ENCODE results near the gene AGPAT2. TPM values are rescaled to one million over a fixed set of nuclear protein-coding genes. Genes with fewer than 3 reads are reported as not detected.
A peak's percentile ranks its signal among the peaks of the same experiment; 100 is the strongest.

AGPAT2 gene
- total RNA-seq, 2 donors from 2014 or later: 33.4 to 39.8 TPM

- Histone ChIP-seq H3K27me3 (ENCODE audit: control insufficient read depth, insufficient read depth, low read length, poor library complexity, severe bottlenecking) (no peaks in the 10 kb centered on the region), H3K36me3 (ENCODE audit: control insufficient read depth, insufficient read depth, low read length) (peaks cover 5% of the 10 kb centered on the region), H3K9me3 (ENCODE audit: control insufficient read depth, low read length) (no peaks in the 10 kb centered on the region), H3K4me1 (ENCODE audit: control insufficient read depth, insufficient read depth, low read length) (no peaks in the 10 kb centered on the region), H3K9ac (ENCODE audit: extremely low read depth, low read length, poor library complexity, severe bottlenecking) (no peak overlapping the region), H3K4me3 (ENCODE audit: low read length) (no peak overlapping the region), H3K27ac (ENCODE audit: low read depth, low read length) (no peak overlapping the region)
- Mint-ChIP-seq H3K4me3 (no peak overlapping the region), H3K27me3 (ENCODE audit: insufficient read depth) (no peaks in the 10 kb centered on the region), H3K27ac (peak overlapping the region; percentile 77), H3K9me3 (no peaks in the 10 kb centered on the region), H3K4me1 (peaks cover 3% of the 10 kb centered on the region), H3K36me3 (ENCODE audit: low read depth) (peaks cover 3% of the 10 kb centered on the region)
- no peak for TF ChIP-seq CTCF (conservative IDR thresholded peaks at IDR 0.05)
- DNase-seq: peak; percentile 81
- WGBS, 2 experiments (ENCODE audit: insufficient coverage in 1 of 2, insufficient read length in 1 of 2): 72 to 80% methylated on average over 3 to 11 of the region's 11 CpGs
These were observed 12.4 kb downstream of the AGPAT2 start for GRCh38 chr9:136674786-136675349.

GRCh38 chr9:136673975-136674785 is 13.1 kb downstream of the AGPAT2 start:
- H3K4me3 Mint-ChIP-seq: no peak overlapping the region
- 89 to 95% methylated on average over 14 to 26 of the region's 26 CpGs for WGBS, 2 experiments (ENCODE audit: insufficient coverage in 1 of 2, insufficient read length in 1 of 2)
- no peak for DNase-seq
- peaks cover 3% of the 10 kb centered on the region for H3K36me3 Mint-ChIP-seq (ENCODE audit: low read depth)
- no peaks in the 10 kb centered on the region for H3K9me3 Mint-ChIP-seq
- no peak for TF ChIP-seq CTCF (conservative IDR thresholded peaks at IDR 0.05)
- no peak overlapping the region for H3K27ac ChIP-seq (ENCODE audit: low read depth, low read length)
- no peak overlapping the region for H3K27ac Mint-ChIP-seq
- no peak overlapping the region for H3K4me3 ChIP-seq (ENCODE audit: low read length)
- peaks cover 5% of the 10 kb centered on the region for H3K36me3 ChIP-seq (ENCODE audit: control insufficient read depth, insufficient read depth, low read length)
- H3K27me3 Mint-ChIP-seq (ENCODE audit: insufficient read depth): no peaks in the 10 kb centered on the region
- H3K27me3 ChIP-seq (ENCODE audit: control insufficient read depth, insufficient read depth, low read length, poor library complexity, severe bottlenecking): no peaks in the 10 kb centered on the region
- no peak overlapping the region for H3K9ac ChIP-seq (ENCODE audit: extremely low read depth, low read length, poor library complexity, severe bottlenecking)
- no peaks in the 10 kb centered on the region for H3K9me3 ChIP-seq (ENCODE audit: control insufficient read depth, low read length)
- peaks cover 3% of the 10 kb centered on the region for H3K4me1 Mint-ChIP-seq
- no peaks in the 10 kb centered on the region for H3K4me1 ChIP-seq (ENCODE audit: control insufficient read depth, insufficient read depth, low read length)

- WGBS, 2 experiments (ENCODE audit: insufficient coverage in 1 of 2, insufficient read length in 1 of 2): 94% methylated on average over 13 to 35 of the region's 35 CpGs
- no peak for DNase-seq
- peaks cover 3% of the 10 kb centered on the region for H3K36me3 Mint-ChIP-seq (ENCODE audit: low read depth)
- H3K27ac ChIP-seq (ENCODE audit: low read depth, low read length): peak overlapping the region; percentile 32
- no peak overlapping the region for H3K4me3 Mint-ChIP-seq
- no peaks in the 10 kb centered on the region for H3K9me3 Mint-ChIP-seq
- H3K9ac ChIP-seq (ENCODE audit: extremely low read depth, low read length, poor library complexity, severe bottlenecking): no peak overlapping the region
- no peaks in the 10 kb centered on the region for H3K27me3 ChIP-seq (ENCODE audit: control insufficient read depth, insufficient read depth, low read length, poor library complexity, severe bottlenecking)
- H3K27me3 Mint-ChIP-seq (ENCODE audit: insufficient read depth): no peaks in the 10 kb centered on the region
- TF ChIP-seq CTCF (conservative IDR thresholded peaks at IDR 0.05): no peak
- no peaks in the 10 kb centered on the region for H3K4me1 ChIP-seq (ENCODE audit: control insufficient read depth, insufficient read depth, low read length)
- peaks cover 5% of the 10 kb centered on the region for H3K36me3 ChIP-seq (ENCODE audit: control insufficient read depth, insufficient read depth, low read length)
- H3K4me3 ChIP-seq (ENCODE audit: low read length): no peak overlapping the region
- no peak overlapping the region for H3K27ac Mint-ChIP-seq
- peaks cover 3% of the 10 kb centered on the region for H3K4me1 Mint-ChIP-seq
- H3K9me3 ChIP-seq (ENCODE audit: control insufficient read depth, low read length): no peaks in the 10 kb centered on the region
These were observed 13.9 kb downstream of the AGPAT2 start for GRCh38 chr9:136673088-136673974.

All from endodermal cell (in vitro differentiated cells).